Gastroesophageal sphincter (tissue), 4 donors: Measurements from ENCODE around the gene REPS2. TPM values are rescaled to one million over a fixed set of nuclear protein-coding genes. Genes with fewer than 3 reads are reported as not detected.
A peak's percentile ranks its signal among the peaks of the same experiment; 100 is the strongest.

Experiments used
- ATAC-seq: fragments of 150-250 bp; one replicate; pipeline ENCODE4 v1.9.1; 2016; ENCODE audit warnings: mild to moderate bottlenecking, moderate library complexity
- H3K27ac ChIP-seq, 4 donors: fragments of 200-600 bp; sonication (generic) in 3 of 4; 1 replicate in 3 of 4; 2 replicates in 1 of 4; pipeline ENCODE4 v1.5.1; 2016 to 2019
- H3K27me3 ChIP-seq: fragments of 200-600 bp; sonication (generic); one replicate; pipeline ENCODE4 v1.5.1; 2019
- H3K36me3 ChIP-seq, 2 donors: fragments of 200-600 bp; sonication (generic); one replicate each; pipeline ENCODE4 v1.5.1; 2019; ENCODE audit warnings: control low read depth in 1 of 2
- H3K4me1 ChIP-seq, 3 donors: fragments of 200-600 bp; sonication (generic); 1 replicate in 2 of 3; 2 replicates in 1 of 3; pipeline ENCODE4 v1.5.1; 2016 to 2019; ENCODE audit warnings: control low read depth in 2 of 3
- H3K4me3 ChIP-seq, 2 donors: fragments of 200-600 bp; sonication (generic); one replicate each; pipeline ENCODE4 v1.5.1; 2019; ENCODE audit warnings: mild to moderate bottlenecking in 1 of 2, moderate library complexity in 1 of 2
- H3K9me3 ChIP-seq, 3 donors: fragments of 200-600 bp; sonication (generic); one replicate each; pipeline ENCODE4 v1.5.1; 2017 to 2019; ENCODE audit warnings: control low read depth in 2 of 3
- EP300 ChIP-seq: sonication (generic); formaldehyde crosslinking; IDR thresholded peaks from one replicate; pipeline ENCODE4 v1.6.1; 2017; ENCODE audit warnings: antibody characterized with exemption, mild to moderate bottlenecking
- POLR2A ChIP-seq, 2 donors: fragments of 450-650 bp; IDR thresholded peaks; one replicate each; pipeline ENCODE4 v1.6.1; 2017; ENCODE audit warnings: antibody characterized with exemption in 2 of 2, mild to moderate bottlenecking in 2 of 2, moderate library complexity in 1 of 2
- POLR2AphosphoS5 ChIP-seq: sonication (generic); formaldehyde crosslinking; IDR thresholded peaks from one replicate; pipeline ENCODE4 v1.6.1; 2017; ENCODE audit warnings: antibody characterized with exemption
- WGBS, 2 donors: methylation state at CpG; one replicate each; pipeline ENCODE4 v1.1.5; 2018; ENCODE audit warnings: low coverage in 1 of 2; 5-methylcytosine and 5-hydroxymethylcytosine counted together
- small RNA-seq, 4 donors: library from RNA; depleted of rRNA; stranded (forward); fragments of <200 nt; gene quantifications; one replicate each; pipeline ENCODE3, GENCODE V24; 2016
- total RNA-seq, 4 donors: library from RNA; depleted of rRNA; stranded (reverse); fragments of >200 nt; gene quantifications; one replicate each; pipeline ENCODE4 v1.1.0, GENCODE V29; 2016
- TF ChIP-seq, protein P1 (sequence below), 4 experiments: fragments of 200-600 bp in 2 of 4; fragments of 450-650 bp in 2 of 4; sonication (generic) in 1 of 4; IDR thresholded peaks; one replicate each; pipeline ENCODE4 v1.5.1; 2017 to 2019; ENCODE audit warnings: antibody characterized with exemption in 4 of 4, mild to moderate bottlenecking in 2 of 4, moderate library complexity in 2 of 4

Gene REPS2
- total RNA-seq, 4 donors from 2014 or later: 19.8 to 39.8 (median 24.9) TPM

DNA sequence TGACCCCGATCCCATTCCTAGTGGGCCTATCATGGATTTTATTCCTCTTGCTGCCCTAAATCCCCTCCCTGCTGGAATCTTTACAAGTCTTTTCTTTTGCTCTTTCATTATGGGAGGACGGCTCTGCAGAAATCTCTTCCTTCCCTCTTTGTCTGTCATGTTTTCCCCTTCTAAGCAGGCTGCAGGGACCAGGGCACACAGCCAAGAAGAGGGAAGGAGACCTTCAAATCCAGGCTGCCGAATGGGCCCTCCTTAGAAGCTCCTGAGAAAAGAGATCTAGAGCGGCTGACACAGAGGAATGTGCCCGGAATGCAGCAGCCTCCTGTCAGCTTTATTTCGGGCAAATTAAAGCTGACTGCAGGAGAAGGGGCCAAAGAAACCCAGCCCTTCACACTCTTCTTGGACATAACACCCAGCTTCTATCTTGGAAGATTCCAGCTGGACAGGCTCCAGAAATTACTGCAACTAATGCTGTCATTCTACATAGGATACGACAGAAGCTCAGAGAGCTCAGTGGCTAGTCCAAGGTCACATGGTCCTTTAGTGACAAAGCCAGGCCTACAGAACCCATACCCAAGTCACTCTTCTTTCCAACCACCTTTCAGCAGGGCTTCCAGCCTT is 240.8 kb downstream of the REPS2 start:
- Histone ChIP-seq H3K4me3 (no peak overlapping the region), H3K27me3 (no peaks in the 10 kb centered on the region), H3K36me3 (no peaks in the 10 kb centered on the region), H3K9me3 (no peaks in the 10 kb centered on the region), H3K27ac (no peak overlapping the region), H3K4me1 (peaks cover 0 to 8% (median 0%) of the 10 kb centered on the region in 3 donors)
- peak; percentile 31 for ATAC-seq
- TF ChIP-seq POLR2AphosphoS5 (no peak), EP300 (no peak), POLR2A (IDR thresholded peaks at IDR 0.05) (no peak)
- TF ChIP-seq, protein P1, sequence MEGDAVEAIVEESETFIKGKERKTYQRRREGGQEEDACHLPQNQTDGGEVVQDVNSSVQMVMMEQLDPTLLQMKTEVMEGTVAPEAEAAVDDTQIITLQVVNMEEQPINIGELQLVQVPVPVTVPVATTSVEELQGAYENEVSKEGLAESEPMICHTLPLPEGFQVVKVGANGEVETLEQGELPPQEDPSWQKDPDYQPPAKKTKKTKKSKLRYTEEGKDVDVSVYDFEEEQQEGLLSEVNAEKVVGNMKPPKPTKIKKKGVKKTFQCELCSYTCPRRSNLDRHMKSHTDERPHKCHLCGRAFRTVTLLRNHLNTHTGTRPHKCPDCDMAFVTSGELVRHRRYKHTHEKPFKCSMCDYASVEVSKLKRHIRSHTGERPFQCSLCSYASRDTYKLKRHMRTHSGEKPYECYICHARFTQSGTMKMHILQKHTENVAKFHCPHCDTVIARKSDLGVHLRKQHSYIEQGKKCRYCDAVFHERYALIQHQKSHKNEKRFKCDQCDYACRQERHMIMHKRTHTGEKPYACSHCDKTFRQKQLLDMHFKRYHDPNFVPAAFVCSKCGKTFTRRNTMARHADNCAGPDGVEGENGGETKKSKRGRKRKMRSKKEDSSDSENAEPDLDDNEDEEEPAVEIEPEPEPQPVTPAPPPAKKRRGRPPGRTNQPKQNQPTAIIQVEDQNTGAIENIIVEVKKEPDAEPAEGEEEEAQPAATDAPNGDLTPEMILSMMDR (IDR thresholded peaks at IDR 0.05): no peak
- WGBS, 2 donors: 59 to 79% methylated on average over 2 of the region's 7 CpGs

DNA sequence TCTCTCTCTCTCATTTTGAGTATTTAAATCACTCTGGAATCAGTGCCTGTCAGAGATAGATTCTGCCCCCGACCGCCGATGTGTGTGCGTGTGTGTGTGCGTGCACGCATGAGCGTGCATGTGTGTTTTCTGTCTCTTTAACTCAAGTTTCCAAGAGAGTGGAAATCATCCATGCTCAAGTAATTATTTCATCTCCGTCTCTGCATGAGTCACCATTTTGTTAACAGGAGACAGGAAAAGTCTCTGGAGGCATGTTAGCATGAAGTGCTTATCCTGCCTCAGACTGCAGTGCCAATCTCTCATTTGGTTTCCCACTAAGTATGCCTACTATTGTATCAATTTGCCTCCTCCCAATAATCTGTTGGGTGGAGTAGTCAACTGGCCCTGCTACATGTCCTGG is 245.6 kb downstream of the REPS2 start:
- Histone ChIP-seq H3K27ac (no peak overlapping the region), H3K4me3 (no peak overlapping the region), H3K9me3 (no peaks in the 10 kb centered on the region), H3K27me3 (no peaks in the 10 kb centered on the region), H3K4me1 (peaks cover 0 to 5% (median 0%) of the 10 kb centered on the region in 3 donors), H3K36me3 (no peaks in the 10 kb centered on the region)
- WGBS, 2 donors: 83 to 84% methylated on average over 8 of the region's 8 CpGs
- ATAC-seq: no peak
- TF ChIP-seq POLR2A (IDR thresholded peaks at IDR 0.05) (no peak), POLR2AphosphoS5 (no peak), EP300 (no peak)
- TF ChIP-seq, protein P1 (IDR thresholded peaks at IDR 0.05): no peak

Small RNA genes lying within 50 kb of the gene (small RNA-seq; reads per million reads assigned to genes)
- 0 reads per million in 4 donors for gene RF00019
- gene RF00190: 0 reads per million in 4 donors

Other genes with a start within 250 kb of the REPS2 start
- gene CTPS2, start 234.0 kb upstream of the REPS2 start, total RNA-seq: 10 to 100 TPM; 12.1 to 20.5 (median 14.0) TPM
- gene SYAP1, start 227.0 kb upstream of the REPS2 start, total RNA-seq: 10 to 100 TPM; 25.4 to 39.1 (median 30.4) TPM
- 10 to 100 TPM in 3 of 4 donors, 1 to 10 TPM in 1; 9.0 to 16.8 (median 14.3) TPM for gene TXLNG, start 160.2 kb upstream of the REPS2 start, total RNA-seq
- 100 to 1,000 TPM; 112 to 233 (median 119) TPM for gene RBBP7, start 76.3 kb upstream of the REPS2 start, total RNA-seq